HG03469 (cell line): ENCODE results near the gene HSBP1.
A peak's percentile ranks its signal among the peaks of the same experiment; 100 is the strongest.

Experiments used
- ATAC-seq: cut with Tn5 transposase; IDR thresholded peaks from one replicate; pipeline ENCODE4 v1.9.1; 2021; ENCODE audit warnings: mild to moderate bottlenecking, moderate library complexity, moderate number of reproducible peaks; ENCODE audit not compliant: unreplicated experiment

The HSBP1 gene

GRCh38 chr16:83807710-83808572 lies at the start of gene HSBP1:
TSS of gene HSBP1 (plus strand) at chr16:83807978. CDS start at chr16:83808077, 99 bp downstream.
- peak; percentile 89 for ATAC-seq

DNA sequence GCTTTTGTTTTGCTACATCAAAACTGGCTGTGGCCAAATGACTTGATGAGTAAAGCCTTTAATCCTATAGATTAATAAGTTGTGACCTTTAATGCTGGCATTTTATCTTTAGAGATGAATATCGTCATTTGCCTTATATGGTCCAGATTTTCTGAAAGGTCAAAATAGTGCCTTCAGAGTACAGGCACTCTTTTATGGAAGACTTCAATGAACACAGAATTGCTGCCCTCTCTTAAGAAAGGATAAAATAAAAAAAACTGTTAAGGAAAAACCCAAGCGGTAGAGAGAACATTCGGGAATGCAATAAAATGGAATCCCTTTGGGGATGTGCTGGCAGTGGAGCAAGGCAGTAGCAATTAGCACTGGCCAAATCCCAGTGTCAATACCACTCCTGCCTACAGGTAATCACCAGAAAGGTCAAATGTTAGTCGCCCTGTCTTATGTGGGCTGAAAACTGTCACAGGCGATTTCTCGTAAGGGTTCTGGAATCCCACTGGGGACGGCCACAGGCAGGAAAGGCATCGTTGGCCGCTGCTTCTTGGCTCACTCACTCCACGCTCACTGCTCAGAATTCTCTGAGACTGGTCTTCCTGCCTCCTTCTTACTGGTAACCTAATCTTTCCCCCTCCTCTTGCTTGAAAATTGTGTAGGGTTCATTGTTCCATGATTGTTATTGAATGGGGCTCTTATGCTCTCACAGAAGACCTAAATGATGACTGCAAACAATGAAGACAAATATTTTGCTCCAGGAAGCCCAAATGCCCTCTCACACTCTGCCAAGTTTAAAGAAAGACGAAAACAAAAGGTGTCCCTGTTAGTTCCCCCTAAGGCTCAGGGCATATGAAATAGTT lies 45.4 kb upstream of the HSBP1 start:
- no peak for ATAC-seq

- ATAC-seq: no peak
These were observed 44.8 kb upstream of the HSBP1 start for GRCh38 chr16:83762992-83763358.

DNA sequence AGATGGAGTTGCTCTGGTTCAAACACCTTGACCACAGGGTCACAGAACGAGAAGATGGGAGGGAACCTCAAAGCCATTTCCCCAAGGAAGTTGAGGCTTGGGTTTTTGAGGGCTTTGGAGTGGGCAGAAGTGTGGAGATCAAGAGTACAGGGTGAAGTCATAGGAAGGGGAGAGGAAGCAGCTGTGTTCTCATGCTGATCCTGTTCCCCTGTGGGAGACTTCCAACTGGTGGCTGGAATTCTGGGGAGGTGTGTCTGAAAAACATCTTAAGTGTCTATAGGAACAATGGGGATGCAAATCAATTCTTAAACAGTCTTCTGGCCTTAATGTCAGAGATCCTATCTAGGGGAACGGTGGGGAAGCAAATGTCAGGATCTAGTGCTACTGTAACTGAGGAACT lies 38.8 kb upstream of the HSBP1 start:
- no peak for ATAC-seq

DNA sequence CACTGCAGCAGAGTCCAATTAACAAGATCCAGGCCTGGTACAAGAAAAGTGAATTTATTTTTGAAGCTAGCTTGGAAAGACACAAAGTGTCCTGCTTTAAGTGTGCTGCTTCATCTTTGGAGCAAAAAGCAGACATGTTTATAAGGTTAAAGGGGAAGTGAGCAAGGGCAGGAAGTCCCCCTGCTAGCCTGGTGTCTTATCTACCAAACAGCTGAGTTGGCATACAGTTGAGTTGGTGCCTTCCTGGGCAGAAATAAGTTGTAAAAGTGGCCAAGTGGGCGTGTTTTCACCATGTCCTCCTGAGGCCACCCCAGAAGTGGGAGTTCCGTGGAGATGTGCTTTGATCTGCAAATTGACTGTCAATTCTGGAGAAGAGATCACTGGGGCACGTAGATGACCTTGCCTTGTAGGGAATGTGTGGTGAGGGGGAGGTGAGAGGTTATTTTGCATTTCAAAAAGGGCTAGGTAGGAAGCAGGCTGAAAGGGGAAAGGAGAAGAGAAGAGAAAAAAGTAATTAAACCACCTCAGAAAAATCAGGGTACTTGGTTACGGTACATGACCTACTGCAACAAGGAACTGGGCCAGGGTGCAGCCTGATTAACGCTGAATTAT lies 38.3 kb upstream of the HSBP1 start:
- no peak for ATAC-seq

DNA sequence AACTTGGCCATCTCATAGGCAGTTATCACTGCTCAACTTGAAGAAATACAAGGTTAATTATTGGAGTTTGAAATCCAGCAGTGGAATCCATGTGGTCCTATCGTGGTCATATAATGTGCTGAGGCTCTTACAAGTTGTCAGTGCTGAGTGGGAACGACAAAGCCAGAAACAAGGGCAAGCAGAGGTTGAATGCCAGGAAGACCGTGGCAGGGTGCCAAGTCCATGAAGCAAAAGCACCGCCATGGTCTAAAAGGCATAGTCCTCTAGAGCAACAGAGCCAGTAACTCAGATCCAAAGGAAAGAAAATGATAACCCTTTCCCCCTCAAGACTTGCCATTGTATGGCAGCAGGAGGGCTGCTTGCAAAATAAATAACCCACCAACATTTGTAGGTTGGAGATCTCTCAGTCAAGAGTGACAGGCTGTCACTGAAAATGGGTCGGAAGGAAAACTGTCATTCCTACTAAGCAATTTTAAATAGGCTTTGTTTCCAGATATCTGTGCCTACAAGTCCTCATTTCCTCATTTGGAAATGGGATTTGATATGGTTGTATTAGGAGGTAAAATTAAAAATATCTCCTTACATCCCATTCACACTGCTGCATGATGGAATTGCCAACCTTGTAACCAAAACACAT lies 36.4 kb upstream of the HSBP1 start:
- no peak for ATAC-seq

DNA sequence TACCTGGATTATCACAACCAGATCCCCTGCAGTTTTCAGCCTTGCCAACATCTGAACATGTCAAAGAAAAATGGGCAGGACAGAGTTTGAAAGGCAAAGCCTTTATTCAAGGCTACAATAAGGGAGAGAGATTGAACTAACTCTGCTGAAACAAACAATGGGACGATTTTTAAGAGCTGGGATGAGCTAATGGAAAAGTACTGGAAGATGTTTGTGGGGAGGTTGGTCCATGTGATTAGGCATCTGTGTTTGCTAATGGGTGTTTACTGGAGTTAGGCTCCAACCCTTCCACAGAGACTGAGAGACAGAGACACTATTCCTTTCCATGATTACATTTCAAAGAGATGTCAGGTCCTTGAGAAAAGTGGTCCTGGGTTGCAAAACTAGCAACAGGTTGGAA lies 35.0 kb upstream of the HSBP1 start:
- no peak for ATAC-seq

DNA sequence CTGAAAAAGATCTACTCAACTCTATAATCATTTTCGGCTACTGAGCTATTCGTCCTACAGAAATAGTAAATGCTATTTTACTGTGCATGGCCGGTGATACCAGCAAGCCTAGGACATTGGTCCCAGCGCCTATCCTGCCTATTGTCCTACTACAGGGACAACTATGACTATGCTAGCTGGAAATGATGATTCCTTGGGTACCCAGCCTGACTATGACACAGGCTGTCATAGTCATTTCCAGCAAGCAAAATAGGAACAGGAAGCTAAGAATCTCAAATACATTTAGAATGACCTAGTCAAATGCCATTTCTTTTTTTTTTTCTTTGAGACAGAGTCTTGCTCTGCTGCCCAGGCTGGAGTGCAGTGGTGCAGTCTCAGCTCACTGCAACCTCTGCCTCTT lies 33.7 kb upstream of the HSBP1 start:
- ATAC-seq: no peak

DNA sequence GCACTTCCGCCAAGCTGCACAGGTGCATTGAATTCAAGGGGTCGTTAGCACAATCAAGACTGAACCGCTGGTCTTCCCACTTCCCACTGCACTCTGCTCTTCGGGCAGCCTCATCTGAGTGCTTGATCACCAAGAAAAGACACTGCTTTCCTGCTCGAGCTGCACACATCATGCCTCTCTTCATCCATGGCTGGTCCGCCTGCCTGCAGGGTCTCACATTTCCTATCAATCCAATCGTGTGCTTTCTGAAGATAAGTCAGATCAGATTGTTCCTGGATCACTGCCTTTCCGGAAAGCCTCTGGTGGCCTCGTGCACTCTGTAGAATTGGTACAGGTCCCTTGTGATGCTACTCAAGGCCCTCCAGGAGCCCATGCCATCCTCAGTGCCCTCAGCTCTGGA lies 30.8 kb upstream of the HSBP1 start:
- ATAC-seq: no peak

- no peak for ATAC-seq
These were observed 27.9 kb upstream of the HSBP1 start for GRCh38 chr16:83779886-83780285.

DNA sequence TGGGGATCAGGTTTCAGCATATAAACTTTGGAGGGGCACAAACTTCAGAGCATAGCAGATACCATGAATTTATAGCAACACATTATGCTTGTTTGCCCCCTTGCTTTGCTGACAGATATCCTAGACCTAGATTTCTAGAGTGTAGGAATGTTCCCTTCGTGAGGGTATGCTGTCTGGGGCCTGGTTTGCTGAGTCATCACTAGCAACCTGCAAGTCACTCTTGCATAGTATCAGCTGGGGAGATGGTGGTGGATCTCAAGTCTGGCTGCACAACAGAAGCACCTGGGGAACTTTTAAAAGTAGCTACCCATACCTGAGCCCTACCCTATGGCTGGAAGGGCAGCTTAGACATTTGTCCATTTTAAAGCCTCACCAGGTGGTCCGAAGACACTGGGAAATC lies 22.3 kb upstream of the HSBP1 start:
- no peak for ATAC-seq

GRCh38 chr16:83789642-83790401 lies 18.0 kb upstream of the HSBP1 start:
- ATAC-seq: no peak

DNA sequence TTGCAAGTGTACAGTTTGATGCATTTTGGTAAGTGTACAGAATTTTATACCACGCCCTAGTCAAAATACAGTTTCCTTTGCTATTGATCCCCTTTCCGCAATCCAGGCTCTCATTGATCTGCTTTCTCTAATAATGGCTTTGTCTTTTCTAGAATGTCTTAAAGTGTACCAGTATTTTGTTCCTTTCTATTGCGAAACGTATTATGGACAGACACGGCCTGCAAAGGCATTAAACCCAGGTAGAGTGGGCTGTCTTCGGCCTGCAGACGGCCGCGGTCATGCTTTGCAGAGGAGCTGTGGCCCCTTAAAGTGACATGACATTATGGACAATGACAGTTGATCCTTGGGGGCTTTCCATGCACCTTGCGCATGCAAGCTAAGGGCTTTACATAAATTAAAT lies 15.9 kb upstream of the HSBP1 start:
- no peak for ATAC-seq

DNA sequence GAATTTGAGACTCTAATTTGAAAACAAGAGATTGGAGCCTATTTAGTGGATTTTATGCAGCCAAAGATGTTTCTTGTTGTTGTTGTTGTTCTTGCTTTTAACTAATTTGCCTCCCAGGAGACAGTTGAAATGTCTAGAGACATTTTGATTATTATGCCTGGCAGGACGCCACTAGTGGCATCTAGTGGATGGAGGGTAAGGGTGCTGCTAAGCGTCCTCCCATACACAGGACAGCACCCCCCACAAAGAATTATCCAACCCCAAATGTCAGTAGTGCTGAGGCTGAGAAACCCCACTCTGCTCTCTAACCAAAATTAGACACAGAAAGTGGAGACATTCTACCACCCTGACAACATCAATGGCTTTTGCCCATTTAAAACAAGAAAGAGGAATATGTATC lies 15.4 kb upstream of the HSBP1 start:
- ATAC-seq: no peak

- ATAC-seq: no peak
These were observed 14.6 kb upstream of the HSBP1 start for GRCh38 chr16:83793179-83793578.

DNA sequence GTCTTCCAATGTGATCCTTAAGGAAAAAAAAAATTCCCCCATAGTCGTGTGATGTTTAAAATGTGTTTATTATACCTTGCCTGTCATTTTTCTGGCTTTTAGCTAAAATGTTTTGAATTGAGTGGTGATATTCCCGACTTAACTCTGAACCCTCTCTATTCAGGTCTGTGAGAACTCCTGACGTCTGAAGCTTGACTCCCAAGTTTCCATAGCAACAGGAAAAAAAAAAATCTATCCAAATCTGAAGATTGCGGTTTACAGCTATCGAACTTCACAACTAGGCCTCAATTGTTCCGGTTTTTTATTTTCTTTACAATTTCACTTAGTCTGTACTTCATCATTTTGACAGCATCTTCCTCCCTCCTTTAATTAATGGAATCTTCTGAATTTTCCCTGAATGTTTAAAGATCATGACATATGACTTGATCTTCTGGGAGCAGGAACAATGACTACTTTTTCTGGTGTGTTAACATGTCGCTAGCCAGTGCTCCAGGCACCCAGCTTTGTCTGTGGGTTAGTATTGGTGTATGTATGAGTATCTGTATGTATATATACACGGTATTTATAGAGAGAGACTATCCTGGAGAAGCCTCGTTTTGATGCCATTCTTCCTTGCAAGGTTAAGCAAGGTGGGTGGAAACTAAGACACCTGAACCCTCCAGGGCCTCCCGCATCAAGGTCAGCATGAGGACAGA lies 12.8 kb upstream of the HSBP1 start:
- ATAC-seq: no peak

GRCh38 chr16:83797013-83797412 lies 10.8 kb upstream of the HSBP1 start:
- no peak for ATAC-seq

GRCh38 chr16:83799336-83799735 lies 8.4 kb upstream of the HSBP1 start:
- no peak for ATAC-seq

GRCh38 chr16:83802135-83802534 lies 5.6 kb upstream of the HSBP1 start:
- ATAC-seq: no peak
